ENCODE results near the gene DCX. TPM values are rescaled to one million over a fixed set of nuclear protein-coding genes. Genes with fewer than 3 reads are reported as not detected.

The DCX gene
- total RNA-seq, 2 experiments from 2014 or later, result not detected

DNA sequence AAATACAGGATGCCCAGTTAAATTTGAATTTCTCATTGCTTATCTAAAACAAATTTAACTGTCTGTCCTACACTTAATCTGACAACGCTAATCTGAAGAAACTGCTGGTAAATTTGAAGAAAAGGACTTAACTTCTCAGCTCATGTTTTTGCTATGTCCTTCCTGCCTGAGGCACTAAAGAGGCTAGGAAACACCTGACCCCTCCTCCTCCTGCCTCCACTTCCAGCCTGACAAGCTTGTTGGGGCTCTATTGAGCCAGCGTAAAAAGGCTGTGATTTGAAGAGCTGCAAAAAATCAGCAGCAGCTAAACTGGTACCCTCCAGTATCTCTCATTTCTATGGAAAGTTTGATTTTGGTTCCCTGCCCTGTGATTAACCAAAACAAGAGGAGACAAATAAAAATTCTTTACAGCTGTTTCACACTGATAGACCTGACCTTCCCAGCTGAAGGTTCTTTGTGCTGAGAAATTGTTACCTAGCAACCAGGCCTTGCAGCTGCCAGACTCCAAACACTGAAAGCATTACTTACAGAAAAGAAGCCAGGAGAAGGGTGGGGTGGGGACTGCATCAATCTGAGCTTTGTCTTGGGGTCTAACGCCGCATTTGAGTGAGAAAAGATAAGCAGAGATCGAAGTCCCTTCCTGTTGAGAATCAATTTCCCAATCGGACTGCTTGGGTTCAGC, 35.0 kb downstream of the DCX start:
- no peak overlapping the region for H3K27ac Mint-ChIP-seq
- intact Hi-C loops (cut with micrococcal nuclease), result no loop called here
- no peaks in the 10 kb centered on the region for H3K9me3 Mint-ChIP-seq
- POLR2A ChIA-PET, result no interaction called here
- no peak for TF ChIP-seq CTCF (IDR thresholded peaks at IDR 0.05)
- ATAC-seq (no peak), DNase-seq (no peak)
- CTCF ChIA-PET, result no interaction called here
- H3K36me3 Mint-ChIP-seq (ENCODE audit: low read depth), result no peaks in the 10 kb centered on the region
- H3K4me3 Mint-ChIP-seq, result no peak overlapping the region
- no peaks in the 10 kb centered on the region for H3K4me1 Mint-ChIP-seq (ENCODE audit: low read depth)
- H3K27me3 Mint-ChIP-seq, result no peaks in the 10 kb centered on the region

DNA sequence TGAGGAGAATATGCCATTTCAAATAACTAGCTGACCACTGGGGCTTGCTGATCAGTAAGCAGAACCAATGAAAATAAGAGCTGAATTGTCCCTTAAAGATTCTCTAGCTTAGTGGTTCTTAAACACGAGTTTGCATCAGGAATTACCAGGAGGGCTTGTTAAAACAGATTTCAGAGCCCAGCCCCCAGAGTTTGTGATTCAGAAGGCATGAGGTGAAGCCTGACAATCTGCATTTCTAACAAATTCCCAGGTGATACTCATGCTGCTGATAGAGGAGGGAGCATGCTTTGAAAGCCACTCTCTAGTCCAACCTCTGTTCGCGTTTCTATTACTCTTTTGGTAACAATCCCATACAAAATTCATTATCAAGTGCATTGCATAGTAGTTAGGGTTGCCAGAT, 35.5 kb downstream of the DCX start:
- no peak for ATAC-seq
- POLR2A ChIA-PET, result no interaction called here

GRCh38 chrX:111375747-111376146, 36.2 kb downstream of the DCX start:
- intact Hi-C loops (cut with micrococcal nuclease), result no loop called here
- POLR2A ChIA-PET, result no interaction called here
- no peaks in the 10 kb centered on the region for H3K9me3 Mint-ChIP-seq
- no peaks in the 10 kb centered on the region for H3K36me3 Mint-ChIP-seq (ENCODE audit: low read depth)
- H3K27me3 Mint-ChIP-seq, result no peaks in the 10 kb centered on the region
- no peak overlapping the region for H3K4me3 Mint-ChIP-seq
- DNase-seq (no peak), ATAC-seq (no peak)
- CTCF ChIA-PET, result no interaction called here
- no peak overlapping the region for H3K27ac Mint-ChIP-seq
- TF ChIP-seq CTCF (IDR thresholded peaks at IDR 0.05), result no peak
- H3K4me1 Mint-ChIP-seq (ENCODE audit: low read depth), result no peaks in the 10 kb centered on the region

More for the DNA sequence above, 35.5 kb downstream of the DCX start:
- CTCF ChIA-PET, result no interaction called here
- Mint-ChIP-seq H3K4me1 (ENCODE audit: low read depth) (no peaks in the 10 kb centered on the region), H3K27ac (no peak overlapping the region), H3K9me3 (no peaks in the 10 kb centered on the region), H3K4me3 (no peak overlapping the region), H3K27me3 (no peaks in the 10 kb centered on the region), H3K36me3 (ENCODE audit: low read depth) (no peaks in the 10 kb centered on the region)
- no peak for TF ChIP-seq CTCF (IDR thresholded peaks at IDR 0.05)
- no peak for DNase-seq
- intact Hi-C loops (cut with micrococcal nuclease), result no loop called here

DNA sequence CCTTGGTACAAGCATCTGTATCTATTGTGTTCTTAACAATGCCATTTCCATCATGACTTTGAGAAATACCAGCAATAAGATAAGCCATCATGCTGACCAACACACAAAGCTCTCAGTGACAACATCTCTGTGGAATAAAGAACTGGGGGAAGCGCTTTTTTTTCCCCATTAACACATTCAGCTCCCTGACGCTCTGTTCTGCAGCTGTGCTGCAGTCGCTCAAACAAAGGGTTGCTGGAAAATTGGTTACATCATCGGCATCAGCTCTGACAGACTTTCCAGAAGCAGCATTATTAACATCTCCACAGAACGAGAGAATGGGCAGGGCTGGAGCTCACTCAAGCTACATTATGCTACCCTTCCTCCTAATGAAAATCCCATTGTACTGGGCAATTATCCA, 39.9 kb downstream of the DCX start:
- no peak for TF ChIP-seq CTCF (IDR thresholded peaks at IDR 0.05)
- no peak for DNase-seq
- Mint-ChIP-seq H3K27me3 (no peaks in the 10 kb centered on the region), H3K27ac (no peak overlapping the region), H3K36me3 (ENCODE audit: low read depth) (no peaks in the 10 kb centered on the region), H3K4me3 (no peak overlapping the region), H3K4me1 (ENCODE audit: low read depth) (no peaks in the 10 kb centered on the region), H3K9me3 (no peaks in the 10 kb centered on the region)
- ChIA-PET POLR2A (no interaction called here), CTCF (interaction anchor here (0.7 kb wide), 1 partner anchor 17 kb away, joined by 3 read pairs; no protein-coding TSS in a partner anchor)
- ATAC-seq, result no peak
- intact Hi-C loops (cut with micrococcal nuclease), result no loop called here

- DNase-seq, result no peak
- POLR2A ChIA-PET, result no interaction called here
- no peak for TF ChIP-seq CTCF (IDR thresholded peaks at IDR 0.05)
- H3K36me3 Mint-ChIP-seq (ENCODE audit: low read depth), result no peaks in the 10 kb centered on the region
- no peaks in the 10 kb centered on the region for H3K4me1 Mint-ChIP-seq (ENCODE audit: low read depth)
- H3K27ac Mint-ChIP-seq, result no peak overlapping the region
- H3K27me3 Mint-ChIP-seq, result no peaks in the 10 kb centered on the region
- H3K9me3 Mint-ChIP-seq, result no peaks in the 10 kb centered on the region
- intact Hi-C loops (cut with micrococcal nuclease), result no loop called here
- ATAC-seq, result no peak
- no peak overlapping the region for H3K4me3 Mint-ChIP-seq
- CTCF ChIA-PET, result no interaction called here
These were observed 46.1 kb downstream of the DCX start for GRCh38 chrX:111365770-111366325.

All from activated CD8-positive, alpha-beta T cell treated with anti-CD3 and anti-CD28 coated beads for 36 hours (primary cell).